Fibroblast of lung (primary cell): ENCODE measurements around the gene SLC66A2. TPM values are rescaled to one million over a fixed set of nuclear protein-coding genes. Genes with fewer than 3 reads are reported as not detected.

Experiments used
- DNase-seq, 2 donors: peaks; one replicate each; pipeline versions ENCODE4 v3.0.0 to v3.0.0-alpha.2; 2010; ENCODE audit warnings: low read depth in 2 of 2
- H2AFZ ChIP-seq: 2 replicates; pipeline ENCODE4 v1.5.1; 2012; ENCODE audit warnings: low read length, control low read depth, inconsistent platforms
- H3K27ac ChIP-seq: 2 replicates; pipeline ENCODE4 v1.5.1; 2011; ENCODE audit warnings: low read length, control low read depth; ENCODE audit not compliant: insufficient read depth
- H3K27me3 ChIP-seq: 2 replicates; pipeline ENCODE4 v1.5.1; 2011; ENCODE audit warnings: mild to moderate bottlenecking, low read length; ENCODE audit not compliant: control insufficient read depth, insufficient read depth
- H3K36me3 ChIP-seq: 2 replicates; pipeline ENCODE4 v1.5.1; 2011; ENCODE audit warnings: low read length; ENCODE audit not compliant: control insufficient read depth, insufficient read depth
- H3K4me1 ChIP-seq: 2 replicates; pipeline ENCODE4 v1.5.1; 2011; ENCODE audit warnings: low read length; ENCODE audit not compliant: control insufficient read depth, insufficient read depth; ENCODE audit errors: extremely low read depth
- H3K4me2 ChIP-seq: 2 replicates; pipeline ENCODE4 v1.5.1; 2011; ENCODE audit warnings: low read length, control low read depth; ENCODE audit not compliant: insufficient read depth; ENCODE audit errors: extremely low read depth
- H3K4me3 ChIP-seq, 4 experiments: fragments of 200-600 bp in 1 of 4; sonication (generic) in 1 of 4; replicated peaks in 1 of 4; 2 replicates each; pipeline ENCODE4 v1.5.1; 2011 to 2016; ENCODE audit warnings: low read length in 4 of 4, low read depth in 3 of 4, mild to moderate bottlenecking in 3 of 4, control low read depth in 2 of 4, inconsistent platforms in 1 of 4, mixed read lengths in 1 of 4; ENCODE audit not compliant: insufficient read depth in 1 of 4; ENCODE audit errors: control extremely low read depth in 1 of 4
- H3K79me2 ChIP-seq: 2 replicates; pipeline ENCODE4 v1.5.1; 2012; ENCODE audit warnings: mild to moderate bottlenecking, low read length, inconsistent platforms; ENCODE audit not compliant: control insufficient read depth, insufficient read depth
- H3K9ac ChIP-seq: 2 replicates; pipeline ENCODE4 v1.5.1; 2011; ENCODE audit warnings: mild to moderate bottlenecking, low read length, control low read depth; ENCODE audit not compliant: insufficient read depth
- H3K9me3 ChIP-seq: 2 replicates; pipeline ENCODE4 v1.5.1; 2012; ENCODE audit warnings: low read depth, low read length; ENCODE audit not compliant: control insufficient read depth, insufficient read depth
- H4K20me1 ChIP-seq: 2 replicates; pipeline ENCODE4 v1.5.1; 2011; ENCODE audit warnings: low read length; ENCODE audit not compliant: control insufficient read depth, insufficient read depth; ENCODE audit errors: extremely low read depth
- CTCF ChIP-seq, 2 donors: IDR thresholded peaks in 1 of 2; conservative IDR thresholded peaks in 1 of 2; 1 replicate in 1 of 2; 2 replicates in 1 of 2; pipeline ENCODE4 v1.5.1; 2011 to 2012; ENCODE audit warnings: low read length in 2 of 2, control low read depth in 1 of 2, inconsistent platforms in 1 of 2, low read depth in 1 of 2, mild to moderate bottlenecking in 1 of 2
- EZH2 ChIP-seq: IDR thresholded peaks from 2 replicates; pipeline ENCODE4 v1.5.1; 2012; ENCODE audit warnings: low read length, control low read depth, mild to moderate bottlenecking; ENCODE audit errors: missing control alignments
- polyA plus RNA-seq, 2 donors: library from polyadenylated mRNA; depleted of rRNA in 1 of 2; stranded (reverse) in 1 of 2; unstranded in 1 of 2; fragments of >200 nt; gene quantifications; 2 replicates each; pipeline ENCODE4 v1.2.1, GENCODE V29; 2011 to 2012; ENCODE audit warnings: missing spikeins in 1 of 2
- total RNA-seq: library from RNA; depleted of rRNA; stranded (reverse); fragments of >200 nt; gene quantifications from 2 replicates; pipeline ENCODE4 v1.2.1, GENCODE V29; 2014

Gene SLC66A2
- total and polyA plus RNA-seq, 2 donors (not counting 1 experiment from before 2014, with no cell fraction given): 13.2 to 46.1 TPM

- Histone ChIP-seq H3K4me2 (no peak overlapping the region), H3K27me3 (no peaks in the 10 kb centered on the region), H2AFZ (no peak overlapping the region), H3K9ac (no peak overlapping the region), H3K4me1 (no peaks in the 10 kb centered on the region), H3K79me2 (peaks cover 29% of the 10 kb centered on the region), H4K20me1 (no peaks in the 10 kb centered on the region), H3K4me3 (no peak overlapping the region), H3K27ac (no peak overlapping the region), H3K9me3 (no peaks in the 10 kb centered on the region), H3K36me3 (peaks cover 2% of the 10 kb centered on the region)
- DNase-seq: no peak
- TF ChIP-seq CTCF (conservative IDR thresholded peaks at IDR 0.05 in 1 of 2, IDR thresholded peaks at IDR 0.05 in 1 of 2; ENCODE audit: low read depth in 1 of 2, low read length in 2 of 2) (no peak), EZH2 (no peak)
Measured at GRCh38 chr18:79942786-79943607, 8.5 kb downstream of the SLC66A2 start.

DNA sequence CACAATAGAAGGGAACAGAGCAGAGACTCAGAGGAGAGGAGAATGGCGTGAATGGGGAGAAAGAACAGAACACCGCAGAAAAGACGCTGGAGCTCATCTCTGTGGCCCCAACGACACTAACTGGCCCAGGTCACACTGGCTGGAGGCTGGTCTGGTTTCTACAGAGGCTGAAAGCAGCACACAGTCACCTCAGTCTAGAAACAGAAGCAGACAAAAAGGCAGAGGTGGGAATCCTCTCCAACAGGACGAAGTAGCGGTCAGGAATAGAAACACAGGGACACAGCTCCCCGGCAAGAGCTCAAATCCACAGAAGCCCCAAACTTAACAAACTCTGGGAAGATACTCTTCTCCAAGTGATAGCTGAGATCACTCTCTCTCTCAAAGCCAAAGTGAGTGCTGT lies 9.2 kb downstream of the SLC66A2 start:
- Histone ChIP-seq H3K79me2 (peaks cover 30% of the 10 kb centered on the region), H3K27ac (no peak overlapping the region), H2AFZ (no peak overlapping the region), H3K4me2 (no peak overlapping the region), H3K4me3 (no peak overlapping the region), H3K9me3 (no peaks in the 10 kb centered on the region), H3K27me3 (no peaks in the 10 kb centered on the region), H3K9ac (no peak overlapping the region), H3K36me3 (peaks cover 2% of the 10 kb centered on the region), H3K4me1 (no peaks in the 10 kb centered on the region), H4K20me1 (no peaks in the 10 kb centered on the region)
- DNase-seq: no peak
- TF ChIP-seq EZH2: no peak
- TF ChIP-seq CTCF (conservative IDR thresholded peaks at IDR 0.05 in 1 of 2, IDR thresholded peaks at IDR 0.05 in 1 of 2; ENCODE audit: low read depth in 1 of 2, low read length in 2 of 2): no peak

DNA sequence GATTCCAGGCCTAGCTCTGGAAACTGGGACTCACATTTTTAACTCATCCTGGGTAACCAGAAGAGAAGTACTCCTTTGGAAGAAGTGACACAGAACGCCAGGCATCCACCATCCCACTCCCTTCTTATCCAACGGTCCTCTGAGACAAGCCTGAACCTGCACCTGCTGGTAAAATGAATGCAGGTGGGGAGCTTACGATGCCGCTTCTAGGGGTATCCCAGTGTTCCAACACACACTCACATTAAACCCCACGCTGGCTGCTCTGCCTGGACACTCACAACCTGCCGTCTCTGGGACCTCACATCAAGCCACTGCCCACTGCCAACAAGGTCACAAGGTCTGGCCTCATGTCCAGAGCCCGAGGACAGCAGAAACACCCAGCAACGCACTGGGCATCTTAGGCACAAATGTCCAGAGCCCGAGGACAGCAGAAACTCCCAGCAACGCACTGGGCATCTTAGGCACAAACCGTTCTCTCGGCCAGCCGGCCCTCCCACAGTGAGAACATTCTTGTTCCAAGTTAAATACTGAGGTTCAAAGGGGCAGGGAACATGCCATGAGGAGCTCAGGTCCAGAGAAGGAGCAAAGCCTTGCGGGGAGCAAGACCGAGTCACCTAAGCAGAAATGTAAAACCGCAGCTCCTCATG lies 9.9 kb downstream of the SLC66A2 start:
- Histone ChIP-seq H3K36me3 (peaks cover 2% of the 10 kb centered on the region), H3K4me2 (no peak overlapping the region), H3K27me3 (no peaks in the 10 kb centered on the region), H3K79me2 (peaks cover 29% of the 10 kb centered on the region), H3K9ac (no peak overlapping the region), H3K9me3 (no peaks in the 10 kb centered on the region), H2AFZ (no peak overlapping the region), H3K4me3 (no peak overlapping the region), H3K4me1 (no peaks in the 10 kb centered on the region), H3K27ac (no peak overlapping the region), H4K20me1 (no peaks in the 10 kb centered on the region)
- no peak for DNase-seq
- TF ChIP-seq EZH2 (no peak), CTCF (conservative IDR thresholded peaks at IDR 0.05 in 1 of 2, IDR thresholded peaks at IDR 0.05 in 1 of 2; ENCODE audit: low read depth in 1 of 2, low read length in 2 of 2) (no peak)
